GM06990 (cell line): ENCODE results near the gene GPC6.

Experiments
- DNase-seq: peaks from one replicate; pipeline ENCODE4 v3.0.0-alpha.2; 2011; ENCODE audit not compliant: insufficient read length; ENCODE audit errors: extremely low read depth
- H3K27me3 ChIP-seq: replicated peaks from 2 replicates; pipeline ENCODE4 v1.6.0; 2011; ENCODE audit warnings: low read length; ENCODE audit not compliant: control insufficient read depth, insufficient read depth
- H3K36me3 ChIP-seq: 2 replicates; pipeline ENCODE4 v1.5.1; 2011; ENCODE audit warnings: low read length; ENCODE audit not compliant: control insufficient read depth, insufficient read depth
- H3K4me3 ChIP-seq: replicated peaks from 2 replicates; pipeline ENCODE4 v1.5.1; 2011; ENCODE audit warnings: low read depth, mild to moderate bottlenecking, control low read depth, low read length
- CTCF ChIP-seq: IDR thresholded peaks from 2 replicates; pipeline ENCODE4 v1.5.1; 2011; ENCODE audit warnings: low read length, control low read depth, mild to moderate bottlenecking, inconsistent platforms; ENCODE audit not compliant: insufficient read depth, poor library complexity, severe bottlenecking

Gene GPC6

GRCh38 chr13:93753639-93754038, 527.0 kb downstream of the GPC6 start:
- no peak overlapping the region for H3K4me3 ChIP-seq
- no peak for DNase-seq
- no peak for TF ChIP-seq CTCF
- H3K27me3 ChIP-seq = no peaks in the 10 kb centered on the region
- no peaks in the 10 kb centered on the region for H3K36me3 ChIP-seq

- no peak overlapping the region for H3K4me3 ChIP-seq
Measured at GRCh38 chr13:93755341-93755740, 528.7 kb downstream of the GPC6 start.

GRCh38 chr13:93758575-93758974, 532.0 kb downstream of the GPC6 start:
- TF ChIP-seq CTCF = no peak
- Histone ChIP-seq H3K4me3 (no peak overlapping the region), H3K27me3 (no peaks in the 10 kb centered on the region), H3K36me3 (no peaks in the 10 kb centered on the region)
- no peak for DNase-seq

More at GRCh38 chr13:93755341-93755740, 528.7 kb downstream of the GPC6 start:
- no peak for DNase-seq
- Histone ChIP-seq H3K27me3 (no peaks in the 10 kb centered on the region), H3K36me3 (no peaks in the 10 kb centered on the region)
- TF ChIP-seq CTCF = no peak

- Histone ChIP-seq H3K36me3 (no peaks in the 10 kb centered on the region), H3K4me3 (no peak overlapping the region), H3K27me3 (no peaks in the 10 kb centered on the region)
- no peak for TF ChIP-seq CTCF
- DNase-seq = no peak
Measured at GRCh38 chr13:93762708-93763426, 536.3 kb downstream of the GPC6 start.

- TF ChIP-seq CTCF = no peak
- H3K27me3 ChIP-seq = no peaks in the 10 kb centered on the region
- DNase-seq = no peak
- no peak overlapping the region for H3K4me3 ChIP-seq
- no peaks in the 10 kb centered on the region for H3K36me3 ChIP-seq
Measured at GRCh38 chr13:93765062-93765461, 538.5 kb downstream of the GPC6 start.

GRCh38 chr13:93765811-93766210, 539.2 kb downstream of the GPC6 start:
- no peaks in the 10 kb centered on the region for H3K27me3 ChIP-seq

More at GRCh38 chr13:93765811-93766210, 539.2 kb downstream of the GPC6 start:
- TF ChIP-seq CTCF = no peak
- H3K4me3 ChIP-seq = no peak overlapping the region
- no peak for DNase-seq
- no peaks in the 10 kb centered on the region for H3K36me3 ChIP-seq
